HCT116 (cell line): ENCODE data around the gene RWDD3.

Source experiments
- CTCF ChIP-seq, 3 experiments: fragments of 200-600 bp in 1 of 3; sonication (generic) in 1 of 3; IDR thresholded peaks in 2 of 3; conservative IDR thresholded peaks in 1 of 3; 2 replicates each; pipeline ENCODE4 v1.5.1; 2012 to 2017; ENCODE audit warnings: low read depth in 2 of 3, low read length in 2 of 3, antibody characterized with exemption in 1 of 3, borderline replicate concordance in 1 of 3, control low read depth in 1 of 3, mild to moderate bottlenecking in 1 of 3, mixed read lengths in 1 of 3, mixed run types in 1 of 3, moderate library complexity in 1 of 3; ENCODE audit not compliant: insufficient read depth in 1 of 3
- SIN3A ChIP-seq: IDR thresholded peaks from 2 replicates; pipeline ENCODE4 v1.6.1; 2012; ENCODE audit warnings: low read depth

GRCh38 chr1:95257758-95258157 lies 23.7 kb downstream of the RWDD3 start:
- TF ChIP-seq SIN3A (no peak), CTCF (IDR thresholded peaks at IDR 0.05 in 2 of 3, conservative IDR thresholded peaks at IDR 0.05 in 1 of 3; ENCODE audit: borderline replicate concordance in 1 of 3, insufficient read depth in 1 of 3, low read depth in 2 of 3, low read length in 2 of 3) (no peak)
